Fibroblast of pulmonary artery (primary cell): Measurements from ENCODE around the gene IKZF3.
"Not testable (repeated sequence)": the region's sequence is repeated elsewhere in the genome, so short reads cannot be mapped to it uniquely, and the experiment has no call there.

Experiments used
- DNase-seq: peaks from one replicate; pipeline ENCODE4 v3.0.0-alpha.2; 2010; ENCODE audit warnings: low read depth
- H3K4me3 ChIP-seq: replicated peaks from 2 replicates; pipeline ENCODE4 v1.5.1; 2011; ENCODE audit warnings: low read depth, mild to moderate bottlenecking, control low read depth, low read length, moderate library complexity
- CTCF ChIP-seq: IDR thresholded peaks from 2 replicates; pipeline ENCODE4 v1.5.1; 2011; ENCODE audit warnings: mild to moderate bottlenecking, control low read depth, low read length, inconsistent platforms; ENCODE audit errors: missing control alignments

IKZF3 gene

GRCh38 chr17:39751016-39751543 is 113.0 kb downstream of the IKZF3 start:
- DNase-seq = no peak
- no peak for TF ChIP-seq CTCF
- no peak overlapping the region for H3K4me3 ChIP-seq

- DNase-seq = no peak
- TF ChIP-seq CTCF = no peak
- H3K4me3 ChIP-seq = no peak overlapping the region
These were observed 113.7 kb downstream of the IKZF3 start for GRCh38 chr17:39750131-39751015.

- not testable (repeated sequence) for H3K4me3 ChIP-seq, DNase-seq
These were observed 115.6 kb downstream of the IKZF3 start for GRCh38 chr17:39748444-39749034.

- TF ChIP-seq CTCF = no peak
- no peak for DNase-seq
- no peak overlapping the region for H3K4me3 ChIP-seq
These were observed 116.4 kb downstream of the IKZF3 start for GRCh38 chr17:39747745-39748144.

- no peak for DNase-seq
- H3K4me3 ChIP-seq = no peak overlapping the region
- TF ChIP-seq CTCF = no peak
These were observed 118.0 kb downstream of the IKZF3 start for GRCh38 chr17:39746145-39746461.

- no peak overlapping the region for H3K4me3 ChIP-seq
- no peak for TF ChIP-seq CTCF
- DNase-seq = no peak
These were observed 118.6 kb downstream of the IKZF3 start for GRCh38 chr17:39745335-39746144.

- no peak overlapping the region for H3K4me3 ChIP-seq
- no peak for DNase-seq
These were observed 119.3 kb downstream of the IKZF3 start for GRCh38 chr17:39744836-39745215.

More at GRCh38 chr17:39744836-39745215, 119.3 kb downstream of the IKZF3 start:
- no peak for TF ChIP-seq CTCF
